Measurements from ENCODE around the gene FHL3.

Gene FHL3

DNA sequence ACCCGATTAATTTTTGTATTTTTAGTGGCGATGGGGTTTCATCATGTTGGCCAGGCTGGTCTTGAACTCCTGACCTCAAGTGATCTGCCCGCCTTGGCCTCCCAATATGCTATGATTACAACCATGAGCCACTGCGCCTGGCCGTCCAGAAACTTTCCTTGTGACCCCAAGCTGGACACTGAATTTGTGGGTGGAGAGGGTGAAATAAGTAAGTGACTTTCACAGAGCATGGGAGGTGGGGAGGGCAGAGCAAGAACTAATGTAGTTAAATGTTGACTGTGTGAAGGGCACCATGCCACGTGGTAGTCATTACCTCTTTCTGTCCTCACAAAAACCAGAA, 4.5 kb upstream of the FHL3 start:
- DNase-seq = no peak

DNA sequence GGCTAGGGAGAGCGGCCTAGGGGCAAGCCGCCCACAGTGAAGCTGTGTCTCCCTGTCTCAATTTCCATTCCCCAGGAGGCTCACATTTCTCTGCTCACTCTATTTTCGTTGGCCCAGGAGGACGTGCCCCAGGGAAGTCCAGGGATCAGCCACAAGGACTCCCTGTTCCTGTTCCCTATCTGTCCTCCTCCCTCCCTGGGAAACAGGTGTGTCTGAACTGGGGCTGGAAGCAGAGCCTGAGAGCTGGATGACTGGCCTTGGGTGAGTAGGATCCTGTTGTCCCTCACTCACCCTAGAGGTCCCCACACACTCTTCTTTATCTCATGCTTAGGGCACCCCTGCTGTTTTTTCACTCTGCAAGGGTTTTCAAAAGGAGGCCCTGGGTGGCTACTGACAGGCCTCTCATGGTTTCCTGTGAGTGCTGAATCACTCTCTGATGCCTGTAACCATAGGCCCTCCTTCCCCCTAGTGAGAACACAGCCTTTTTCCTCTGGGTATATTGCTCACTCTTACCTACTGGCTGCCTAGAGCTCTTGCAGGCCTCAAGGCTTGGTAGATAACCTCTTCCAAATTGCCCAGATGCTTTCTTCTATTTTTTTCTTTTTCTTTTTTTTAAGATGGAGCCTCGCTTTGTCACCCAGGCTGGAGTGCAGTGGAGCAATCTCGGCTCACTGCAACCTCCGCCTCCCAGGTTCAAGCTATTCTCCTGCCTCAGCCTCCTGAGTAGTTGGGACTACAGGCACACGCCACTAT, 4.0 kb upstream of the FHL3 start:
- DNase-seq = peak; percentile 78

DNA sequence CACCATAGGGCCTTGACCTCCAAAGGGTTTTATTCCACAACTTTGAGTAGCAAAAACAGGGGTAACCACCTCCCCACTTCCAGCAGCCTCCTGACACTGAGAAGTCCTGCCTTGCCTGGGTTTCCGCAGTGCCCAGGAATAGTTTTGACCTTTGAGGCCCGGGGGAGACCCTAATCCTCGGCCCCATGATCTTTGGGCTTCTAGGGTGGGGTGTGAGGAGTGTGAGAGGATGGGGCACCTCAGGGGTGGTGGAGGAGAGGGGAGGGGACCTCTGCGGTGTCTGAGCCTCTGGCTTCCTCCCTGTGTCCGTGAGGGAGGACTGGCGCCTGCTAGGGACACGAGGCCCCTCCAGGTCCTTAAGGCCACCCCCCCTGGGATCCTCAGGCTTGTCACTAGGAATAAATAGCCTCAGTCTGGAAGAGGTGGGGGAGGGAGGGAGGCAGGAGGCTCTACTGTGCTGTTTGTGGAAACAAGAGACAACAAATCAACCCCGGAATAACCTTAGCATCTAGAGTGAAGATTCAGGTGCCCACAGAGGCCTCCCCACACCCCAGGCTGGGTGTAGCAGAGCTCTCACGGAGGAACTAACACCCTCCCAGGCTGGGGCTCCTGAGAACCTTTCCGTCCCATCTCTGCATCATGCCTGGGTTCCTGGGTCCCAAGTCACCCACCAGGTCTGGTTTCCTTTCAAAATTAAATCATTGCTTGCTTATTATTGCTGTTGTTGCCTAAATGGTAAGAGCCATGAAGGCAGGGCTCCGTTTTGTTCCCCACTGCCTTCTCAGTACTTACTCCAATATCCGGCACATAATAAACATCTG, 904 bp upstream of the FHL3 start:
- no peak for DNase-seq

DNA sequence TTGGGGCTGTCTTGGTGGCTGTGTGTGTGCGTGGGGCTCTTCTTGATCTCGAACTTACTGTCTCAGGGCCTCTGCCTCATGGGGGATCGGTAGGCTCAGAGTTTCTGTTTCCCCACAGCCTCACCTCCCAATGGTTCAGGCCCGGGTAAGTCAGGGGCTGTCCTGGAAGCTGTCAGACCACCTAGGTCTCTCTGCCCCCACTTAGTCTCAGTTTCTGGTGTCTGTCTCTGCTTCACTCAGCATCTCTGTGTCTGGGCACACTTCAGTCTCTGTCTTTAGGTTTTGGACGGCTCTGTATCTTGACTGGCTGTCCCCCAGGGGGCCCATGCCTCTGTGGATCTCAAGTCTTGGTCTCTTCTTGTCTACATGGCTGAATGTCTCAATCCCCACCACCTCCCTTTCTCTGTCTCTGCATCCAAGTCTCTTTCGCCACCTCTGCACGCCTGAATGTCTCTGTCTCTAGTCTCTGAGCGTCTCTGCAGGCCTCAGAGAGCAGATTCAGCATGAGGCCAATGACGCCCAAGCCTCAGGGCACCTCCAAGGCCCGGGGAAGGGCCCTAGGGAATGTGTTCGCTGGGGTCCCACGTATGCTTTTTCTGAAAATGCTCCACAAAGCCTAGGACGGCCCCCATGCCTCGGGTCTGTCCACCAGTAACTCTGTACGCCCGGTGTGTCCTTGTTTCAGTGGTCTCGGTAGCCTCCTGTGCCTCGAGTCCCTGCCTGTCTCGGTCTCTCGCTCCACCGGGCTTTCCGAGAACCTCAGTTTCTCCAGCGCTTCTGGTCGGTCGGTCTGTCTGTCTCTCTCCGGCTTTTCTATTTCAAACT, 818 bp downstream of the FHL3 start:
- peak; percentile 58 for DNase-seq

DNA sequence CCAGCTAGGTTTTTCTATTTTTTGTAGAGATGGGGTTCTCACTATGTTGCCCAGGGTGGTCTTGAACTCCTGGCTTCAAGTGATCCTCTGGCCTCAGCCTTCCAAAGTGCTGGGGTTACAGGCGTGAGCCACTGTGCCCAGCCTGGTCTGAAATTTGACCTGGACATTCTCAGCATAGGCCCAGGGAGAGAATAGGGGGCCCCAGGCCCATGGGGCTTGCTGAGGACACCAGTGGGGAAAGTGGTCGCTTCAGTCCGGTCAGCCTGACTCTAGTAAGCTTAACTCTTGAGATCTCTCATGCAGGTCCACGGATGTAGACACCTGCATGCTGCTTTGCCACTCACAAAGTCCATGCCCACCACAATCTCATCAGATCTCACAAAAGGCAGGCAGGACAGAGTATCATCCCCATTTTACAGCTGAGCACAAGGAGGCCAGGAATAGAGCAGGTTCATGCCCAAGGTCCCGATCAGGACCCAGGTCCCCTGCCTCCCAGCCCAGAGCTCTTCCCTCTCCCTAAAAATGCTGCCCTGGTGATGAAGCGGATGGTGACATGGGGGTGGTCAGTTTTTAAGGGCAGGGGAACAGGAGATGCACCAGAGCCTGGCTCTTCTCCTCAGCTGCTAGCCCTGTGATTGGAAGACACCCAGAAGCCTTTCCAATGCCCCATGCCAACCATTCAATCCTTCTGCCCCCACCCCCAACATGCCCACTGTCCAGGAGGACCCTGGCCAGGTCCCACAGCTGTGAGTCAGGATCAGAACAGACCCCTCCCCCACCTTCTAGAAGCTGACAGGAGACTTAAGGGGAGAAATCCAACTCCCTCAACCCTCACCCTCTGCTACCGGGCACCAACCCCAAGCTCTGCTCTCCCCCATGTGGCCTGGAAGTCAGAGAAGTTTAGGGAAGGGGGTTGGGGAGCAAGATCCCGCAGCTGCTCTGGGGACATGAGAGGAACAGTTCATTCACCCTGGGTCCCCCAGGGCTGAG, 1.8 kb downstream of the FHL3 start:
- no peak for DNase-seq

DNA sequence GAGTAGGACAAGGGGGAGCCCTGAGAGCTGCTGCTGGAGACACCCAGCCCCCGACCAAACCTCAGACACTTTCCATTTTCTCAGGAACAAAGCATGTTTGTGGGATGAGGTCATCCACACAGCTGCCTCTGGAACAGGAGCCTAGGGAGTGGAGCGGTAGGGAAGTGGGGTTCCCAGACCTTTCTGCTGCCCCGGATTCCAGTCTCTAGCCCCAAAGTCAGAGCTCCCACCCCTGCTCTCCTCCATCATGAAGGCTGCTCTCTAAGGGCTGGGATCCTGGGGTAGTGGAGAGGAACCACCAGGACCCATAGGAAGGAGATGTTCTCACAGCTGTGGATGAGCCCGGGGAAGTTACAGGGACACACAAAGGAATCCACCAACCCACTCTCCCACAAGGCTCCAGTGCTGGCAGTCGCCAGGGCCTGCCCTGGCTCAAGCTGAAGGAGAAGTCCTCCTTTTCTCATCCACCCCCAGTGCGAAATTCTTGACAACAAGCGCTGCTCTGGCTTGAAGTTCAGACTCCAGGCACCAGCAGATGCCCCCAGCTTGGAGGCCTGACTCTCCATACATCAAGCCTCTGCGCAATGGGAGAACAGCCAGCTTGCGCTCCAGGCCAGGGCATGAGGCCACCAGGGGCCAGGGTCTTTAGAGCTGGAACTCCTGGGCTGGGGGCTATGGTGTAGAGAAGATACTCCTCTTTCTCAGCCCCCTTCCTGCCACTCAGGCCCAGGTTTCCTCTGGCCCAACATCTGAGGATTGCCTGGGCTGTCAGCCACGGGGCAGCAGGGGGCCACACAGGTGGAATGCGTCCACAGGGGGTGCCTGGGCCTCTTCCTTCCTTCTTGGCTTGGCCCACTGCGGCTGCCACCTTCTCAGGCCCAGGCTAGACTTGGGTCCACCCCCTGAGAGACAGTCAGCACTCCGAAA, 4.5 kb downstream of the FHL3 start:
- DNase-seq = peak; percentile 90

DNA sequence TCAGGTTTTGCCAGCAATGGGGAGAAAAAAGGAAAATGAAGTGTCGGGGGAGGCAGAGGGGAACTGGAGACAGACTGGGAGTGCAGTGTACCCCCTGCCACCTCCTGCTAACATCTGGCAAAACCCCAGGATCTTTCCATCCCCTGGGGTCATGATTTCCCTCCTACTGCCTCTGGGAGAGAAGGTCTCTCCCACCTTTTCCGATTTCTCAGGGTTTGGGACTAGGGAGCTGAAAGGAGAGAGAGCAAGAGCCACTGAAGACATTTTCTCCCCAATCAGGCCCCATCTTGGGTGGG, 5.1 kb downstream of the FHL3 start:
- no peak for DNase-seq

DNA sequence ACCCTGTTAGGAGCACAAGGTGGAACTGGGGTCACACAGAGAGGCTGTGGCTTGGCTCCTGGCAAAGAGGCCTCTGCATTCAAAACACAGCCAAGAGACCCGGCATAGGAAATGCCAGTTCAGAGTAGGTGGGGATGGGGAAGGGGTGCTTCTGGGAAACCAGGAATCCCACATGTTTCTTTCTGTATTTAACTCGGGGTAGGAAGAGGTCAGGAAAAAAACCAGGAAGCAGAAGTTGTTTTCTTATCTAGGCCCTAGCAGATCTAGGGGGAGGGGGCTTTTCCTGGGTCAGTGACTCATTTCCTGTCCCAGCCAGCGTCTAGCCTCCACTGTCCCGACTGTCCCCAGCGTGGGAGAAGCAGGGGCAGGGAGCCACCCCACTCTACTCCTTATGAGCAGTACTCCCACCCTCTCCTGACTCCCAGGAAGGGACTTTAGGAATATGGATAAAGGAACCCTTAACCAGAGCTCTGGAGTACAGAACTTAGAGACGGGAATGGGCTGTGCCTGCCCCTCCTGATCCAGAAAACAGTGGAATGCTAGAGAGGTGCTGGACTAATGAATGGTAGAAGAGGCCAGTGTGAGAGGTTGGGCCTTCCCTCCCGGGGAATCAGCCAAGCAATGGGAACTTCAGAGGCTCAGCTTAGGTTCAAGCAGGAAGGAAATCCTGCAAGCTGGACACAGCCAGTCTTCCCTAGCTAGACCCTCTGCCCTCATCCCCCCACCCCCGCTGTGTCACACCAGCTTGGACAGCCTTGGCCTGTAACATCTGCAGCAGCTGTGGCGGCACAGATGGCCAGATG, 5.7 kb downstream of the FHL3 start:
- peak; percentile 93 for DNase-seq

DNA sequence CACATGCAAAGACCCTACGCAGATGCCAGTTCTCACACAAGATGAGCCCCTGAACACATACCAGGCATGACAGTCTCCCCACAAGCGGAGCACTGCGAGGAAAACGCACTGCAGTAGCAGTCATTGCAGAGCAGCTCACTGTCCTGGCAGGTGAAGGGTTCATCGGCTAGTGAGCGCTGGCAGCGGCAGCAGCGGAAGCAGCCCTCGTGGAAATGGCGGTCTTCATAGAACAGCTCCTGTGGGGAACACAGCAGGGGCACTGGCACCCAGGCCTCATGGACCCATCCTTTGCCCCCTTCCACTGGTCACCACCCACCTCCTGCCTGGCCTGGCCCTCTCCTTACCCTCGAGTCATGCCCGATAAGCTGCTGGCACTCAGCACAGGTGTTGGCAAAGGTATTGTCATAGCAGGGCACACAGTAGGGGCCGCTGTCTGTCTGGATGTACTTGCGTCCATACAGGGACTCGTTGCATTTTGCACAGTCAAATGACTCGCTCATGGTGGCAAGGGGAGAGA, 6.3 kb downstream of the FHL3 start:
- no peak for DNase-seq

DNA sequence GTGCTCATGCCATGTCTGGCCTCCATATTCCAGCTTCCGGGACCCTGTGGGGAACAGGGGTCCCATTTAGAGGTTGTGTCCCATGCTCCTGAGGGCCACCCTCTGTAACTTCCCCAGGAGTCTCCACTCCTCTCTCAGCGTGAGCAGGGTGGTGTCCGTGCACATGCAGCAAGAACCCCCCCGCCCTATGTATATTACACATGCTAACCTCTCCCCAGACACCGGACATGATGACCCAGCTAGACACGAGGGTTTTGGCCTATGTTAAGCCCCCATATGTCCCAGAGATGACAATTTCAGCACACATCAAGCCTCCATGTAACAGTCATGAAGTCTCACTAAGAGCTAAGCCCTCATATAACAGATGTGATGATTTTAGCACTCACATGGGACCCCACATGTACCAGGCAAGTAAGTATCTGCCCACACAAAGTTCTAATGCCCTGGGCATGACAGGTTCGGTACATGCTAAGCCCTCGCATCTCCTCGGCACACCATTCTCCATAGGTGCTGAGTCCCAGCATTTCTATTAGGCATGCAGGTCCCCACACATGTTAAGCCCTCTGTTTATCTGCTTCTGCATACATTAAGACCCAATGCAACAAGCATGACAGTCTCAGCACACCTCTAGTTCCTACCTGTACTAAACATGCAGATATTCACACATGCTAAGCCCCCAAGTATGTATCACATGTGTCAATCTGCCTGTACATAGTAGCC, 7.1 kb downstream of the FHL3 start:
- no peak for DNase-seq

DNA sequence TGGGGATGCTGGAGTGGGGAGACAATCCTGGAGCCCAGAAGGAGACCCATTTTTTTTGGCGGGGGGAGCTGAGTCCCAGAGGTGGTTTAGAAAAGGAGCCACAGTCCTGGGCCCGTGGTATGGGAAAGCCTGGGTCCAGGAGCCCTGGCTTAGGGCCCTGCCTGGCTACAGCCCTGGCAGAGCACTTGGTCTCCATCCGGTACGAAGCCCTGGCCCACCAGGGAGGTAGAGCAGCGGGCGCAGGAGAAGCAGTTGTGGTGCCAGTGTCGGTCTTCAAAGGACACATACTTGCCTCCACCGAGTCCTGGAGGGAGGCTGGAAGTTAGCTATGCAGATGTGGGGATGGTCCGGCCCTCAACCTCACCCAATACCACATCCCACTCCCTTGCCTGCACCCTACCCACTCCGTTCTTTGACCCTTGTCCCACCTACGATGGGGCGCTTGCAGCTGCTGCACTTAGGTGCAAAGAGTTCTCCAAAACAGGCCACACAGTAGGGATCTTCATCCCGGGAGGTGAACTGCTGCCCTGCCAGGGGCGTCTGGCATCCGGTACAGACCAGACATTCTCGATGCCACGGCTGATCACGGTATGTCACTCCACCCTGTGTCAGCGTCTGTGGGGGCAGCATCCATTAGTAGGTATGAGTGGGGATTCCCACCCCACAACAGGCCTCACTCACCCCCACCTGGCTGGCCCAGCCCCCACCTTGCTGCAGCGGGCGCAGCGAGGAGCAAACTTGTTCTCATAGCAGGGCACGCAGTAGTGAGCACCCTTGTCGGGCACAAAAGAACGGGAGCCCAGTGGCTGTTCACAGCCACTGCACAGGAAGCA, 7.8 kb downstream of the FHL3 start:
- DNase-seq = no peak

DNA sequence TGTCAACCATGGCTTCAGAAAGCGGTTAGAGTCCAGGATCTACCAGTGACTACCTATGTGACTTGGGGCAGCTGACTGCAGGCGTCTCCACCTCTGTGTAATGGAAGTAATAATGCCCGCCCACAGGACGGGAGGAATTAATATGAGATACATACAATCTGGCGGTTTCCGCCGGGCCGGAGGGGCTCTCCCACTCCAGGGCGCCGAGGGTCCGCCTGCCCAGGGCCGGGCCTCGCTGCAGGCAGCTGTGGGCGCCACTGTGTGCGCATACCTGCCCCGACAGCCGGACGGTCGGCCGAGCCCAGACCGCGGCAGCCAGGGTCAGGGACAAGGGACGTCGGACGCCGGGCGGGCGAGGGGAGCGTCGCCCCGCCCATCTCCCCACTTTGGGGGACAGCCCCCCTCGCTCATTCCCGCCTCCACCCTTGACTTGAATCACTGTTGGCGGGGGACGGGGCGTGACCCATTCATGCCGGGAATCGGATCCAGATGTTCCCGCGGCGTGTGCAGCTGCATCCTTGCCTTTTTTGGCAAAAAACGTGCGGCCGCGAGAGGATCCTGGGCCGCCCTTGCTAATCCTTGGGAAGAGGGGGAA, 9.5 kb downstream of the FHL3 start:
- DNase-seq = peak; percentile 64

DNA sequence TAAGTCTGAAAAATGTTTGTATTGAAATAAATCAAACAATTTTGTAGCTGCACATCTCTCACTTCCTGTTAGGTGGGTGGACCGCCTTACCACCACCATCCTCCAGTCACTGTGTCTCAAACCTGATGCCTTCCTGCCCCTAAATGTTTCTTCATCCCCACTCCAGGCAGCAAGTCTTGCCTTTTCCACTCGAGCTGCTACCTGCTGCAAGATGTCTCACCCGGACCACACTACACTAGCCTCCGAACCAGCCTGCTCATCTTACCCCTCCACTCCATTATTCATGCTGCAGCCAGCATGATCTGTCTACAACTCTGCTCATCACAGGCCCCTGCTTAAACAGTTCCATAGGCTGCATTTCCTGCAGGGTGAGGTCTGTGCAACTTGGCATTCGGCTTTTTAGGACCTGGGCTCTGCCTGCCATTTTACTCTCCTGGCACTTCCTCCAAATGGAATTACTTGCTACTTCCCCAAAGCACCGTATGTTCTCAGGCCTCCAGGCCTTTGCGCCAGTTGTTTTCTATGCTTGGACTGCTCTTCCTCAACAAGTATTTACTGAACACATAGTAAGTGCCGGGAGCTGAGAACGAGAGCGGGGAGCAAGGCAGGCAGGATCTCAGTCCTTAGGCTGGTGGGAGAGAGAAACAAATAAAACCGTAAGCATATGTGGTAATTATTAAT, 10.3 kb downstream of the FHL3 start:
- no peak for DNase-seq

DNA sequence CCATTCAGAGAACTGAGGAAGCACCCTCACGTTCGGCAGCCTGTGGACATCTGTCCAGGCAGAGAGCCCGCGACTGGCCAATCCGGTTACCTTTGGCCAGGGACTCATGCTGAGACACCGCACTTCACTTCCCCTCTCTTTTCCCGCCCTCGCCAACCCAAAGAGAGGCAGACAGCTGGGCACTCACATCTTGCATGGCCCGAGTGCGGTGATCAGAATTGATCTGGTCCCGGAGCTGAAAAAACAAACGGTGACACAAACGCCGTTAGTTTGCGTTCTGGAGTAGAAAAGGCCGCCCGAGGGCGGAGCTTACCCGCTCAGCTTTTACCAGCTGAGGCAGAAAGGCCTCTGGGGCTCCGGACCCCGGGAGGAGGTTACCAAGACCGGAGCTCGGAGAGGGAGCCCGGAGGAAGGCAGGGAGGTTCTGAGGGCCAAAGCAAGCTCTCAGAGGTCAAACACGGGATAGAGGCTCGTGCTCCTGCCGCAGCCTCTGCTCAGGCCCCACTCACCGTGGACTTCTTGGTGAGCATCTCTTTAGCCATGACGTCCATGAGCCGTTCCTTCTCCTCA, 15.9 kb downstream of the FHL3 start:
- peak; percentile 66 for DNase-seq

DNA sequence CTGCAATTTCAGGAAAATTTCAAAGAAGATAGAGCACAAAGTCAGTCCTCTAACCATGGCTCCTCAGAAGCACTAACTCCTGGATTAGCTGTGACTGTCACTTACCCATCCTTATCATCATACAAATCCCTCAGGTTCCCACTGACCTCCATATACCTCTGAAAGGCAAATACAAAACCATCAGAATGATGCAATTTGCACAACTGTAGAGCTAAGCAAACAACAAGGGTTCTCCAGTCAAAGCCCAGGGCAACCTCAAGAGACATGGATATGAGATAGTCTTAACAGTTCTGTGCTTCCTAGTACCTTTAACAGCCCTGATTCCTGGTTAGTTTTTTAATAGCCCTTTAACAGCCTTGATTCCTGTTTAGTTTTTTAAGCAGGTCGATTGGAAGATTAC, 17.6 kb downstream of the FHL3 start:
- no peak for DNase-seq

DNA sequence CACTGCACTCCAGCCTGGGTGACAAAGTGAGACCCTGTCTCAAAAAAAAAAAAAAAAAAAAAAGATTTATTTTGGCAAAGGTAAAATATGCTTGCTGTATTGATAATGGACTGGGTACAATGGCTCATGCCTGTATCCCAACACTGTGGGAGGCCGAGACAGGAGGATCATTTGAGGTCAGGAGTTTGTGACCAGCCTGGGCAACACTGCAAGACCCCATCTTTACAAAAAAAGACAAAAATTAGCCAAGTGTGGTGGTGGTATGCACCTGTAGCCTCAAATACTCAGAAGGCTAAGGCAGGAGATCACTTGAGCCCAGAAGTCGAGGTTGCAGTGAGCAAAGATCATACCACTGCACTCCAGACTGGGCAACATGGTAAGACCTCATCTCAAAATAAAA, 21.8 kb downstream of the FHL3 start:
- no peak for DNase-seq

DNA sequence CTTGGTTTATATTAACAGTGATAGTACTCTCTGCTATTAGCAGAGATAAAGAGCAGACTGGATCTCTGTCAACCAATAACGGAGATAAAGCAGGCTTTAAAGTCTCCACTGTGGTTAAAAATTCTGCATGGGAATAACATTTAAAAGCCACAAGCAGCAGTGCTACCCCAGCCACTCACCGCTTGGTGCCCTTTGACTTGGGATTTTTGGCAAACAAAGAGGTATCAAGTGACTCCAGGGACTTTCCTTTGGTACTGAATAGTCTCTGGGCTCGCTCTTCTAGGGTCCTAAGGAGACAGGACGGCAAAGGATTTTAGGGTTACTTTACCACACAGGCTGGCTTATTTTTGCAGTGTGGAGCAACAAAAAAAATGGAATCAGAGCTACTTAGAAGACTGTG, 26.8 kb downstream of the FHL3 start:
- DNase-seq = no peak

Measured in islet precursor cell (in vitro differentiated cells).